PC-3 (cell line): ENCODE results near the gene ZMYND10. TPM values are rescaled to one million over a fixed set of nuclear protein-coding genes. Genes with fewer than 3 reads are reported as not detected.

Experiments used
- ATAC-seq: fragments of 200-7000 bp; cut with Tn5 transposase; 2 replicates; pipeline ENCODE4 v1.9.1; 2020; ENCODE audit warnings: mild to moderate bottlenecking, moderate library complexity
- Bru-seq: library from RNA; stranded (reverse); fragments of 400-500 nt; gene quantifications from one replicate; lab custom pipeline; 2021; lab: Mats Ljungman, UMichigan
- BruChase-seq, 2 experiments: library from RNA; stranded (reverse); fragments of 400-500 nt; gene quantifications; one replicate each; lab custom pipeline; 2021; lab: Mats Ljungman, UMichigan
- BruUV-seq: library from RNA; stranded (reverse); fragments of 400-500 nt; replicated peaks from 2 replicates; lab custom pipeline; 2021; lab: Mats Ljungman, UMichigan
- CTCF ChIA-PET: fragments of 300-600 bp; sonication (Branson Sonifier 250); formaldehyde crosslinking; loops from one replicate; lab custom pipeline; 2022; ENCODE audit warnings: antibody characterized with exemption; lab: Charles Lee
- POLR2A ChIA-PET: fragments of 300-600 bp; sonication (Branson Sonifier 250); formaldehyde crosslinking; loops from one replicate; lab custom pipeline; 2022; ENCODE audit warnings: antibody characterized with exemption; ENCODE audit not compliant: unreplicated experiment; lab: Charles Lee
- DNase-seq: peaks from one replicate; pipeline ENCODE4 v3.0.0-alpha.2; 2015
- H2AFZ ChIP-seq: fragments of 300-600 bp; sonication (generic); 2 replicates; pipeline ENCODE4 v1.6.0; 2016; ENCODE audit warnings: antibody characterized with exemption, low read length
- H3F3A ChIP-seq: fragments of 300-600 bp; sonication (generic); one replicate; pipeline ENCODE4 v1.6.0; 2017; ENCODE audit warnings: antibody characterized with exemption, low read length, control low read depth, mild to moderate bottlenecking; ENCODE audit not compliant: unreplicated experiment
- H3K27ac ChIP-seq: fragments of 300-600 bp; sonication (generic); 2 replicates; pipeline ENCODE4 v1.5.1; 2016; ENCODE audit warnings: mild to moderate bottlenecking, low read length
- H3K27me3 ChIP-seq: fragments of 300-600 bp; sonication (generic); 2 replicates; pipeline ENCODE4 v1.6.1; 2016; ENCODE audit warnings: low read length, mixed read lengths
- H3K36me3 ChIP-seq: fragments of 300-600 bp; sonication (generic); 2 replicates; pipeline ENCODE4 v1.6.1; 2016; ENCODE audit warnings: low read depth, mixed run types, low read length, mixed read lengths
- H3K4me1 ChIP-seq: fragments of 300-600 bp; sonication (generic); 2 replicates; pipeline ENCODE4 v1.5.1; 2016; ENCODE audit warnings: low read length; ENCODE audit not compliant: insufficient read depth
- H3K4me2 ChIP-seq: fragments of 300-600 bp; sonication (generic); 2 replicates; pipeline ENCODE4 v1.6.0; 2016; ENCODE audit warnings: low read length
- H3K4me3 ChIP-seq: fragments of 300-600 bp; sonication (generic); 2 replicates; pipeline ENCODE4 v1.5.1; 2016; ENCODE audit warnings: mild to moderate bottlenecking, low read length, mixed read lengths
- H3K79me2 ChIP-seq: fragments of 300-600 bp; sonication (generic); 2 replicates; pipeline ENCODE4 v1.6.1; 2017; ENCODE audit warnings: low read length, mixed read lengths
- H3K9ac ChIP-seq: fragments of 300-600 bp; sonication (generic); 2 replicates; pipeline ENCODE4 v1.6.0; 2016; ENCODE audit warnings: mild to moderate bottlenecking, low read length
- H3K9me2 ChIP-seq: fragments of 300-600 bp; sonication (generic); replicated peaks from 2 replicates; pipeline ENCODE4 v1.6.1; 2016; ENCODE audit warnings: mixed run types, low read length, mixed read lengths
- H3K9me3 ChIP-seq: fragments of 300-600 bp; sonication (generic); 2 replicates; pipeline ENCODE4 v1.6.1; 2016; ENCODE audit warnings: low read length, mixed read lengths
- H4K20me1 ChIP-seq: fragments of 300-600 bp; sonication (generic); 2 replicates; pipeline ENCODE4 v1.6.1; 2016; ENCODE audit warnings: low read length, mixed read lengths
- EZH2 ChIP-seq: fragments of 300-600 bp; sonication (generic); IDR thresholded peaks from one replicate; pipeline ENCODE4 v1.6.1; 2017; ENCODE audit warnings: antibody characterized with exemption, mild to moderate bottlenecking, low read length; ENCODE audit not compliant: unreplicated experiment
- EZH2phosphoT487 ChIP-seq: fragments of 300-600 bp; sonication (generic); IDR thresholded peaks from 2 replicates; pipeline ENCODE4 v1.6.1; 2018; ENCODE audit warnings: mild to moderate bottlenecking, antibody characterized with exemption, low read length, borderline replicate concordance
- intact Hi-C: fragments of 100-400 bp; cut with micrococcal nuclease; formaldehyde crosslinking; loops from 2 replicates; pipeline ENCODE4 v1.9.0; 2023
- long read RNA-seq: library from polyadenylated mRNA; unstranded; transcript quantifications from one replicate; pipeline ENCODE4 v2.0.0, GENCODE V29; 2021; ENCODE audit not compliant: unreplicated experiment
- total RNA-seq: library from RNA; depleted of rRNA; stranded (reverse); fragments of >200 nt; gene quantifications from 2 replicates; pipeline ENCODE4 v1.2.3, GENCODE V29; 2014; rRNA removed
- TF ChIP-seq, protein P1 (sequence below): fragments of 300-600 bp; sonication (generic); conservative IDR thresholded peaks from 2 replicates; pipeline ENCODE4 v1.5.1; 2017; ENCODE audit warnings: antibody characterized with exemption, low read depth, mild to moderate bottlenecking, low read length

The ZMYND10 gene
- 1.6 and 3.9 TPM in 2 replicates for total RNA-seq
- Bru-seq, nascent RNA: percentile 35 among the genes with signal in this experiment
- percentile 59 among the genes with signal in this experiment for BruChase-seq, experiment 1, labeled RNA remaining after a 6-hour chase
- BruChase-seq, experiment 2, labeled RNA remaining after a 2-hour chase: percentile 46 among the genes with signal in this experiment
- long read RNA-seq, partial matches to known transcripts: 0 of 12 reads
- long read RNA-seq, other reads (novel, unspliced or antisense): 10 of 12 reads

DNA sequence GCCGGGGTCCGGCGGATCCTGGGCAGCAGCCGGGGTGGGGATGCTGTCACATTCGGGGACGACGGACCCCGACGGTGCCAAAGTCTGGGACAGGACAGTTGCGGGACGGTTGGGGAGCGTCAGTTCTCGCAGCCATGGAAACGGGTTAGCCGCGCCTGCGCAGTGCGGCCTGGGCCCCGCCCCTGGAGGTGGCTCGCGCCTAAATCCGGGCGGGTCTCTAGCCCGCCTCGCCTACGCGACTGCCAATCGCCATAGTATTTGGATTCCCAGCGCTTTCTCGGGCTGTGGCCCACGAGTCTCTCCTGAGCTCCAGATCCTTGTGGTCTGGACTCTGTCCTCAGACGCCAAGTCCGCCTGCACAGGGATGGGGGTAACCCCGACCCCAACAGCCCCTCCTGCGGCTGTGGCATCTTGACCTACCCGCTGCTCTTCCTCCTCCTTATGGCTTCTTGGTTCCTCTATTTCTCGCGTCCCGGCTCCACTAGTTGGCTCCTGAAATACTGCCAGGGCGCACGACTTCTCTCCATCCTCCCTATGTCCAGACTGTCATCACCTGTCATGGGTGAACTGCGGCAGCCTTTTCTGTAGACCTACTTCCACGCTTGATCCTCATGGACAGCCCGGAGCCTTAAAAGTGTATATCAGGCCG, at the start of gene ZMYND10:
ZMYND10 (minus strand) TSS at position 147 of the 649 bp plus-strand sequence. CDS start 153 bp downstream, outside the sequence.
- Histone ChIP-seq H3K9me3 (no peaks in the 10 kb centered on the region), H3K9me2 (no peaks in the 10 kb centered on the region), H3K27me3 (no peaks in the 10 kb centered on the region), H3K27ac (no peak within 1 kb of the TSS), H3K4me3 (peak within 1 kb of the TSS; percentile 63), H3F3A (peaks cover 4% of the 10 kb centered on the region), H4K20me1 (no peaks in the 10 kb centered on the region), H3K4me2 (peak within 1 kb of the TSS; percentile 86), H2AFZ (peak within 1 kb of the TSS; percentile 92), H3K36me3 (no peaks in the 10 kb centered on the region; the same call in 1 of the 2 replicates), H3K79me2 (peaks cover 21% of the 10 kb centered on the region), H3K4me1 (peaks cover 23% of the 10 kb centered on the region), H3K9ac (peak within 1 kb of the TSS; percentile 47)
- TF ChIP-seq EZH2: no peak
- TF ChIP-seq, protein P1, sequence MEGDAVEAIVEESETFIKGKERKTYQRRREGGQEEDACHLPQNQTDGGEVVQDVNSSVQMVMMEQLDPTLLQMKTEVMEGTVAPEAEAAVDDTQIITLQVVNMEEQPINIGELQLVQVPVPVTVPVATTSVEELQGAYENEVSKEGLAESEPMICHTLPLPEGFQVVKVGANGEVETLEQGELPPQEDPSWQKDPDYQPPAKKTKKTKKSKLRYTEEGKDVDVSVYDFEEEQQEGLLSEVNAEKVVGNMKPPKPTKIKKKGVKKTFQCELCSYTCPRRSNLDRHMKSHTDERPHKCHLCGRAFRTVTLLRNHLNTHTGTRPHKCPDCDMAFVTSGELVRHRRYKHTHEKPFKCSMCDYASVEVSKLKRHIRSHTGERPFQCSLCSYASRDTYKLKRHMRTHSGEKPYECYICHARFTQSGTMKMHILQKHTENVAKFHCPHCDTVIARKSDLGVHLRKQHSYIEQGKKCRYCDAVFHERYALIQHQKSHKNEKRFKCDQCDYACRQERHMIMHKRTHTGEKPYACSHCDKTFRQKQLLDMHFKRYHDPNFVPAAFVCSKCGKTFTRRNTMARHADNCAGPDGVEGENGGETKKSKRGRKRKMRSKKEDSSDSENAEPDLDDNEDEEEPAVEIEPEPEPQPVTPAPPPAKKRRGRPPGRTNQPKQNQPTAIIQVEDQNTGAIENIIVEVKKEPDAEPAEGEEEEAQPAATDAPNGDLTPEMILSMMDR: no peak
- TF ChIP-seq EZH2phosphoT487: no peak
- no TSS peak for BruUV-seq
- CTCF ChIA-PET: interaction anchor here (1.0 kb wide), 1 partner anchor 8 kb away, joined by 3 read pairs; no protein-coding TSS in a partner anchor
- ATAC-seq: peak; percentile 53
- POLR2A ChIA-PET: no interaction called here
- intact Hi-C loops: no loop called here
- peak; percentile 76 for DNase-seq

DNA sequence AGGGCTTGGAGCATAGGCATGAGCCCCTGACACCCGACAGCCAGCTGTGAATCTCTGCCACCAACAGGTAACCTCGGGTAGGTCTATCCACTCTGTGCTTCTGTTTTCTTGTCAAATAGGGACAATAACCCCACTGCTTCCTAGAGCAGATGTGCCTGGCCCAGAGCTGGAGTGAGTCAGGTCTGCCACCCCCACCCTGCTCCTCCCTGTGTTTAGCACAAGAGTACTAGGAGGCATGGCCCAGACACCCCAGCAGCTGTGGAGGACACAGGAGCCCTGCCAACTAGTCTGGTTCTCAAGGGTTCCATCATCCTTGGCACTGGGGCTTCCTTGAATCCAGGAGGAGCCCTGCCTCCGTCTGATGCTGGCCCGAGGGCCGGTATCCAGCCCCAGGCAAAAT, 47.5 kb upstream of the ZMYND10 start:
- Histone ChIP-seq H3K9ac (no peak overlapping the region), H3K9me3 (no peaks in the 10 kb centered on the region), H3K36me3 (no peaks in the 10 kb centered on the region), H4K20me1 (no peaks in the 10 kb centered on the region), H3F3A (no peaks in the 10 kb centered on the region), H3K4me3 (no peak overlapping the region), H3K4me1 (peaks cover 11% of the 10 kb centered on the region), H3K4me2 (no peak overlapping the region), H2AFZ (no peak overlapping the region), H3K27me3 (no peaks in the 10 kb centered on the region), H3K27ac (no peak overlapping the region), H3K79me2 (no peaks in the 10 kb centered on the region), H3K9me2 (no peaks in the 10 kb centered on the region)
- no peak for TF ChIP-seq EZH2
- TF ChIP-seq EZH2phosphoT487: no peak
- TF ChIP-seq, protein P1: no peak
- no peak for DNase-seq
- intact Hi-C loops: no loop called here
- no peak for ATAC-seq
- POLR2A ChIA-PET: no interaction called here
- no TSS peak for BruUV-seq
- CTCF ChIA-PET: interaction anchor here (0.6 kb wide), 1 partner anchor 27 kb away, joined by 3 read pairs; no protein-coding TSS in a partner anchor
